ENCODE measurements around the gene LTB4R.
"Not testable (repeated sequence)": the region's sequence is repeated elsewhere in the genome, so short reads cannot be mapped to it uniquely, and the experiment has no call there.

LTB4R gene

DNA sequence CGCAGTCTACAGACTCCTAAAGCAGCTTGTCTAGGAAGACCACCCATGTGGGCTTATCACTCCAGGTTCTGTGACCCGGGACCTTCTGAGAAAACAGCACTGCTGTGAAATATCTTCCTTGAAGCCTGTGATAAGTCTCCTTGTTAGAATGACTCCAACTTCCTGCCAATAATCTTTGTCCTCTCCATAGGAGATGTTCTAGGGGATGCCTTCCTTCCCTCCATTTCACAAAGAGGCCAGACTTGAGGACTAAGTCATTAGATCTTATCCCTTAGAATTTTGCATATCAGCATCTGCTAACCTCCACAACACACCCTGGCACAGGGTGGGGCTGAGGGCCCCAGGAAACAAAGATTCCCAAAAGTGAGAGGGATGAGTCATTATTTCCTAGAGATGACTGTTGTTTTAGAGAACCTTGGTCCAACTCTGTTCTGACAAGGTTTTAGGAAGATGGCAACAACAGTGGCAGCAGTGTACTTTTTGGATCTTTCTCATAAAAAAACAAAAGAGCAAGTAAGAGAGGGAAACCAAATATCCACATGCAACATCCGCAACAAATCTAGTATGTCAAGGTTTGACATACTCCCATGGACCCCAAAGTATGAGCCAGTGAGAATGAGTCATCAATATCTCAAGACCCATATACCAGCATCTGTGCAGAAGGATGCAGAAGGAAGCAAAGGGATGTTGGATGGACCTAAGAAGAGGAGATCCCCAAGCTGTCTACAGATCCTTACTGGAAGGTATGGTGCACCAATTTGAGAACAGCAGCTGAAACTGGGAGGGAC is 6.0 kb downstream of the LTB4R start:
- in situ Hi-C loops (cut with MboI; ENCODE audit: low sequenced_read_pairs), result no loop called here

GRCh38 chr14:24321212-24321975 is 10.1 kb downstream of the LTB4R start:
- in situ Hi-C loops (cut with MboI; ENCODE audit: low sequenced_read_pairs), result no loop called here

GRCh38 chr14:24322672-24323071 is 11.4 kb downstream of the LTB4R start:
- in situ Hi-C loops (cut with MboI; ENCODE audit: low sequenced_read_pairs), result no loop called here

DNA sequence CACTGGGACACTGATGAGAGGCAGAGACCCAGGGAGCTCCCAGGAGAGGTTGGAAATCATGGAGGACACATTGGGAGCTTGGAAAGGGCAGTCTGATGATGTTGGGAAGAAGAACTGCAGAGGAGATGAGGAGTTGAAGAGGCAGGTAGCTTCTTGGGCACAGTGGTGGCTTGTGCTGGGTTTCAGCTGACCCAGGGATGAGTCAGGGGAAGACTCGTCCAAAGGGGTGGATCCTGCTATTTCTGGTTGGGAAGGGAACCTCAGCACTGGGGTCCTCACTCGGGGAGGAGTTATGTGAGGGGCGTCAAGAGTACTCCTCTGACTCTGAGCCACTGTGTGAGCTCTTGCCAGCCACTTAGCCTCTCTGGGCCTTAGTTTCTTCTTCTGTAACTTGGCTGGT is 12.0 kb downstream of the LTB4R start:
- in situ Hi-C loops (cut with MboI; ENCODE audit: low sequenced_read_pairs), result no loop called here

DNA sequence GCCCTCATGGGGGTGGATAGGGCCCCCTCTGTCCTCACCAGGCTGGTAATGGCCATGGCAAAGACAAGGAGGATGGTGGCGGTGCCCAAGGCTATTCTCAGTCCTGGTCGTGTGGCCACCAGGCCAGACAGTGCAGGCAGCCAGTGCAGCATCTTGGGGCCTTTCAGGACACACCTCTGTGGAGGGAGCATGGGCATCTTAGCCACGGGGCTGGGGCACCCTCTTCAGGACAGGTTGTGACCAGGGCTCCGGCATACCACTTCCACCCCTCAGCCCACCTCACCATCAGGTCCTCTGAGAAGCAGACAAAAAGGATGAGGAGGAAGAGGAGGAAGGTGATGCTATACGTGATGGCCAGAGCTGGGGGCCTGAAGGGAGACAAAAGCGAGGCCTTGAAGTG is 12.7 kb downstream of the LTB4R start:
- in situ Hi-C loops (cut with MboI; ENCODE audit: low sequenced_read_pairs), result no loop called here

DNA sequence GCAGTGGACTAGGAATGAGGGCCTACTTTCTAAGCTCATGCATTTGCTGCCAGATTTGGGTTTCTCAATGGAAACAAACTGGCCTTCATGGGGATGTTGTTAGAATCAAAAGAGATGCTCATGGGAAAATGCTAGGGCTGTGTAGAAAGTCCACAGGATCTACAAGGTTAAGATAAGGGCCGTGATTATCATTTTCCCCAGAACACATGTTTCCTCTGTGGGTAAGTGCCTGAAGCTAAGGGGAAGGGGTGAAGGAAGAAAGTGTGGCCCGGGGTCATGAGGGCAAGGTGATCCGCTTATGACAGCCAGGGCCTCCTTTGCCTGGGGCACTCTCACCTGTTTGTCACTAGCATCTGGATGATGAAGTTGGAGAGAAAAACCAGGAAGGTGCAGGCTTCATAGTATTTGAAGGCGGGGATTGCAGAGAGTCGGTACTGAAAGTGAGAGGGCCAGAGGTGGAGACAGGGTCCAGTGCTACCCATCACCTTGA is 13.8 kb downstream of the LTB4R start:
- in situ Hi-C loops (cut with MboI; ENCODE audit: low sequenced_read_pairs), result no loop called here

DNA sequence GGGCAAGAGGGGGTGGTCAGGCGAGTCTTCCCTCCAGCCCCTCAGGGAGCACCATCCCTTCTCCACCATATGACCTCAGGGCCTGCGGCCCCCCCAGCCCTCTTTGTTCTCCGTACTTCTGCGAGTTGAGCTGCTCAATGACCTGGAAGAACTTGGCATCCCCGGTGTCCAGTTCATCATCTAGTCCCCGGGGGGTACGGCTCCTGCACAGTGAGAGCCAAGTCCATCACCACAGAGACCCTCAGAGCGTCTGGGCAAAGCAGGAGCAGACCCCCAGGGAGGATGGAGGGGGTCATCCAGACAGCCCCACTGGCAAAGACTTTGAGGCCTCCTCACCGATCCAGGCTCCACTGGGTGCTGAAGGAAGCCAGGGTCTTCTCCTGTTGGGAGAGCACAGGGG is 14.7 kb downstream of the LTB4R start:
- in situ Hi-C loops (cut with MboI; ENCODE audit: low sequenced_read_pairs), result no loop called here

DNA sequence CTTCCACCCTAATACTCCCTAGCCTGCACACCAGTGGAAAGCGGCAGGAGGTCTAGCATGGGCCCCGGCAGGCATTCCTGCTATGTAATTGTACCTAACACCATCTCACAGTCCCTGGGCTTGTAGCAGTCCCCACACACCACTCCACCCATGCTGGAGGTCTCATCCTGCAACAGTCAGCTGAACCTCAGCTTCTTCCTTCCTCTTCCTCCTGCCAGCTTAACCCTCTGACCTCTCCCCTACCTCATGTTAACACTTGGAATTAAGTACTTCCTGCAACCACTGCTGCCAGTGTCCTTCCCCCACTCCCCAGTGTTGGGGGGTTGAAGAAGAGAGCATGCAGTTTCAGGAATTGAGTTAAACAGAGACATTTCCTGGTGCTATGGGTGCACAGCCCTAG is 16.0 kb downstream of the LTB4R start:
- in situ Hi-C loops (cut with MboI; ENCODE audit: low sequenced_read_pairs), result no loop called here

DNA sequence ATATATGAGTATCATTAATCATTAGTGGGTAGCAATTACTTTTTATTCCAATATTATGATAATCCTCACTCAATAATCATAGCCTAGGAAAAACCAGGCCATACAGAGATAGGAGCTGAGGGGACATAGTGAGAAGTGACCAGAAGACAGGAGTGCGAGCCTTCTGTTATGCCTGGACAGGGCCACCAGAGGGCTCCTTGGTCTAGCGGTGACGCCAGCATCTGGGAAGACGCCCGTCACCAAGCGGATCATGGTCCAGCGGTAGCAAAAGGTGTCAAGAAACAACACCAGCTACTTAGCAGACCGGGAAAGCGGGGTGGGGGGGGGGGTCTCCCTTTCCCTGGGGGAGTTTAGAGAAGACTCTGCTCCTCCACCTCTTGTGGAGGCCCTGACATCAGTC is 16.6 kb downstream of the LTB4R start:
- in situ Hi-C loops (cut with MboI; ENCODE audit: low sequenced_read_pairs), result not testable (repeated sequence)

GRCh38 chr14:24329073-24329663 is 17.9 kb downstream of the LTB4R start:
- in situ Hi-C loops (cut with MboI; ENCODE audit: low sequenced_read_pairs), result no loop called here

DNA sequence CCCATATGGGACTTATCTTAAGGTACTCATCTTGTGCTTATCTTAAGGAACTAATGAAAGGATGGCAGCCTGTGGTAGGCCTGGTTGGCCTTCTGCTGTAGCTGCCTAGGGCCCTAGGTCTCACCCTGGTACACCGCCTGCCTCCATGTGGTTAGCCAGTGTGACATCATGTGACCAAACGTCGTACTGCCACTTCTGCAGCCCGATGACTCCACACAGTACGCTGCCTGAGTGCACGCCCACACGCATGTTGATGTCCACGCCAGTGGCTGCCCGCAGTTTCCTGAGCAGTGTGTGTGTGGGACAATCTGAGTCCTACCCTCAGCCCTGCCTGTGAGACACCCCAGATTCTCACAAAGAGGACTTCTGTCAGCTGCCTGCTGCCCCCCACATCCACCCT is 18.4 kb downstream of the LTB4R start:
- in situ Hi-C loops (cut with MboI; ENCODE audit: low sequenced_read_pairs), result loop anchor here (5.0 kb wide), 1 partner anchor 108 kb away; no protein-coding TSS in a partner anchor

DNA sequence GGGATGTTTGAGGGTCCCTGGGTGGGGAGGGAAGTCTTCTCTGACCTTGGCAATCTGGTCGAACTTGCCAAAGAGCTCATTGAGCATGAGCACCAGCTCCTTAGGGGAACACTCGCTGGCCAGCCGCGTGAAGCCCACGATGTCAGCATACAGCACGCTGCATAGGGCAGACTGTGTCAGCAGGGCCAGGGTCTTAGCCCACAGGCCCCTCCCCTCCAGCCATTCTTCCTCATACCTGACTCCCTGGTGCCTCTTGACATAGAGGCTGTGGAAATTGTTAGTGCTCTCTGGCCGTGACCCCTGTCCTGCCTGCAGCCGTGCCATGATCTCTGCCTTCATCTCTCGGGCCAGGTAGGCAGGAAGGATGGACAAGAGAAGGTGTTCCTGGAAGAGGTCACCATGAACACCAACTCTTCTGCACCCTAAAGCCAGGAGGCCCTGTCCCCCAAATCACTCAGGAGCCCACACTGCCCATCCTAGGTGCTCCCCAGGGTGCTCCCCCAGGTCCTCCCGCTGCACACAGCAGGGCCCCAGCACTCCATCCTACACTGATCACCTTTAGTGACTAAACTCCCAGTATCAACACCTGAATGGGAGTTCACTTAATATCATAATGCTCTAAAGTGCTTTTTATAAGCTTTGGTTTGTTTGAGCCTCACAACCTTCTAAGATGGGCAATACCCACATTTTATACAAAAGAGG is 19.8 kb downstream of the LTB4R start:
- in situ Hi-C loops (cut with MboI; ENCODE audit: low sequenced_read_pairs), result loop anchor here (5.0 kb wide), 1 partner anchor 106 kb away; no protein-coding TSS in a partner anchor

- in situ Hi-C loops (cut with MboI; ENCODE audit: low sequenced_read_pairs), result loop anchor here (5.0 kb wide), 1 partner anchor 106 kb away; no protein-coding TSS in a partner anchor
Measured at GRCh38 chr14:24331731-24332267, 20.5 kb downstream of the LTB4R start.

DNA sequence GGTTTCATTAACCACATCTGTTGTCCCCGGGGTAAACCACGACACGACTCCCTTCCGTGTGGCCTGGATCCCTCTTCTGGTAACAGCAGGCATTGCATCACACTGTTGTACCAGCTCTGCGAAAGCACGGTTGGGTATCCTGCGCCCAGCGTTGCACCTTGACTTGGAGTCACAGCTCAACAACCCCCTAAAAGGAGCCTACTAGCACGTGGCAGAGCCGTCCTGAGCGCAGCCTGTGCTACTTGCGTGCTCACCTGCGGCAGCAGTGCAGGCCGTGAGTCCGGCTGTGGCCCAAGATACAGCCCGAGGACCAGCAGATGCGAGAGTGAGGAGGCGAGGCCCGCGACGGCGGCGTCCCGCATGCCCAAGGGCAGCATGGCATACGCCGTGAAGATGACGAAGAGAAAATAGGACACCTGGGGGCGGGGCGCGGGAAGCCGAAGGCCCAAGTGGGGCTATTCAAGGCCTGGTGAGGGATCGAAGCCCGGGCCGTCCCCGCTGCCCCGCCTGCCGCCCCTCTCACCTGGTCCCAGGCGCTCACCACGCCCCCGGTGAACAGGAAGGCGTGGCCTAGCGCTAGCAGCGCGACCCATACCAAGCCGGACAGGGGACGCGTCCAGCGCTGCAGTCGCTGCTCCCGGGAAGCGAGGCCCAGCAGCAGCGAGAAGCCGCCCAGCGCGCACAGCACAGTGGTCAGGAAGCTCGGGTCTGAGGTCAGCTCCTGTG is 21.1 kb downstream of the LTB4R start:
- in situ Hi-C loops (cut with MboI; ENCODE audit: low sequenced_read_pairs), result loop anchor here (5.0 kb wide), 1 partner anchor 105 kb away; no protein-coding TSS in a partner anchor

DNA sequence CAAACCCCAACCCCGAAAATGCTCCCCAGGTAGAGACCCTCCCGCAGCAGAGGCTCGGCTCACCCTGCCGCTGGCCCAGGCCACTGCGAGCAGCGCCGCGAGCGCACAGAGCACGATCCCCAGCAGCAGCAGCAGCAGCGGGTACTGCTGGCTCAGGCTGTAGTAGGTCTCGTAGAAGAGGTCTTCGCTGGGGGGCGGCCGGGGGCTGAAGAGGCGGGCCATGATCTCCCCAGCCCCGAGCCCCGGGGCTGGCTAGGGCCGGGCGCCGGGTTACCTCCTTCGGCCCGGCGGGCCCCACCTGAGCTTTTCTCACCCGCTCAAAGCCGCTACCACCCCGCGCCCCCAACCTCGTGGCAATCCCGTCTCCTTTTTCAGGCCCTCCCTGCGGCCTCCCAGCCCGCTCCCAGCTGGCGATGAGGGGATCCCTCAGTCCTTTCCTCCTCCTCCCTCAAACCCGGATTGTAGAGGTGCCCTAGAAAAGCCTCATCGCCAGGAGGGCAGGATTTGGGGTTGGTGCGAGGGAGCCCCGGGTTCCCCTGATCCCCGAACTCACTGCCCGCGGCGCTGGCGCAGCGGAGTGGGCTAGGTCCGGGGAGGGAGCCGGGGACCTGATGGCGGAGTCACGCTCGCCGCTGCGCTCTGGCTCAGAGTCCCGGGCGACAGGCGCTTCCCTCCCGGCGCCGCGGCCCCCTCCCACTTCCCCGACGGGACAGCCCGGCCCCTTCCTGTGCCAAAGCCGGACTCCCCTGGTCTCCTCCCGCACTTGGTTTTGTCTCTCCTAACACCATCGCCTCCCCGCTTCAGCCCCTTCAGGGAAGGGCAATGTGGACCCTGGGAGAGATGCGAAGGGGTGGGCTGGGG is 23.4 kb downstream of the LTB4R start, which contains the start of gene ADCY4:
ADCY4 (minus strand) TSS at position 641 of the 861 bp plus-strand sequence; CDS start at position 222, 419 bp downstream.
- in situ Hi-C loops (cut with MboI; ENCODE audit: low sequenced_read_pairs), result loop anchor here (5.0 kb wide), 1 partner anchor 103 kb away; no protein-coding TSS in a partner anchor

- in situ Hi-C loops (cut with MboI; ENCODE audit: low sequenced_read_pairs), result no loop called here
Measured at GRCh38 chr14:24335461-24336171, 24.3 kb downstream of the LTB4R start.

- in situ Hi-C loops (cut with MboI; ENCODE audit: low sequenced_read_pairs), result no loop called here
Measured at GRCh38 chr14:24337144-24337823, 26.0 kb downstream of the LTB4R start.

DNA sequence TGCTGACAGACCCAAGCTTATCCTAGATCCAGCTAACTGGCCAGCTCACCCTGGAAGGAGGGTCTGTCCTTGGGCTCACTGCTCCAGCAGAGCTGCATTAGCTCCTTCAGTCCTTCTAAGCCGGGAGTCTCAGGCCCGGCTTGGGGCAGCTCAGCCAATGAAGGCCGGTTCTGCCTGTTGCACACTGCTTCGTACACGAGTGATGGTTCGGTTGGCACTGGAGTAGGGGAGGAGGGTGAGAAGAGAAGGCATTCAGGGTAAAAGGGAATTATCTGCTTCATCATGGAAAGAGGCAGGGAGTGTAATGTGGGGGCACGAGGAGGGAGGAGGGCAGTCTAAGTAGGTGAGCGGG is 26.5 kb downstream of the LTB4R start:
- in situ Hi-C loops (cut with MboI; ENCODE audit: low sequenced_read_pairs), result no loop called here
